ENCODE results near the gene FARP1. TPM values are rescaled to one million over a fixed set of nuclear protein-coding genes. Genes with fewer than 3 reads are reported as not detected.

The FARP1 gene
- total RNA-seq, 2 donors from 2014 or later: 89.5 to 93.6 TPM

- Histone ChIP-seq H3K27me3 (no peaks in the 10 kb centered on the region), H3K9me3 (no peaks in the 10 kb centered on the region), H3K27ac (no peak overlapping the region), H3K4me1 (no peaks in the 10 kb centered on the region), H3K36me3 (replicated peaks in 1 of 2; ENCODE audit: insufficient read depth in 1 of 2, low read depth in 2 of 2) (no peaks in the 10 kb centered on the region), H3K4me3 (no peak overlapping the region)
- TF ChIP-seq CTCF (IDR thresholded peaks at IDR 0.05): no peak
- intact Hi-C loops (cut with DNase I): no loop called here
- 53% methylated on average over 3 of the region's 3 CpGs for WGBS, 2 donors
- ATAC-seq: peak; percentile 27
- DNase-seq: no peak
Observed at GRCh38 chr13:98105929-98106336, 37.0 kb upstream of the FARP1 start.

GRCh38 chr13:98108341-98108740 lies 34.6 kb upstream of the FARP1 start:
- no peak overlapping the region for H3K4me3 ChIP-seq
- ATAC-seq: no peak
- no peaks in the 10 kb centered on the region for H3K27me3 ChIP-seq
- no peaks in the 10 kb centered on the region for H3K9me3 ChIP-seq
- H3K27ac ChIP-seq: no peak overlapping the region
- H3K4me1 ChIP-seq: peaks cover 11% of the 10 kb centered on the region
- WGBS, 2 donors: 86 to 90% methylated on average over 3 of the region's 3 CpGs
- intact Hi-C loops (cut with DNase I): no loop called here
- H3K36me3 ChIP-seq (replicated peaks in 1 of 2; ENCODE audit: insufficient read depth in 1 of 2, low read depth in 2 of 2): no peaks in the 10 kb centered on the region
- no peak for DNase-seq
- no peak for TF ChIP-seq CTCF (IDR thresholded peaks at IDR 0.05)
- no peak for TF ChIP-seq POLR2A (IDR thresholded peaks at IDR 0.05)

- ATAC-seq: no peak
- H3K9me3 ChIP-seq: no peaks in the 10 kb centered on the region
- 79 to 84% methylated on average over 7 of the region's 7 CpGs for WGBS, 2 donors
- intact Hi-C loops (cut with DNase I): no loop called here
- H3K36me3 ChIP-seq (replicated peaks in 1 of 2; ENCODE audit: insufficient read depth in 1 of 2, low read depth in 2 of 2): no peaks in the 10 kb centered on the region
- H3K27ac ChIP-seq: no peak overlapping the region
- no peak overlapping the region for H3K4me3 ChIP-seq
- H3K4me1 ChIP-seq: peaks cover 11% of the 10 kb centered on the region
- DNase-seq: no peak
- H3K27me3 ChIP-seq: no peaks in the 10 kb centered on the region
- TF ChIP-seq POLR2A (IDR thresholded peaks at IDR 0.05) (no peak), CTCF (IDR thresholded peaks at IDR 0.05) (no peak)
Observed at GRCh38 chr13:98109226-98109853, 33.6 kb upstream of the FARP1 start.

- Histone ChIP-seq H3K27ac (no peak overlapping the region), H3K36me3 (replicated peaks in 1 of 2; ENCODE audit: insufficient read depth in 1 of 2, low read depth in 2 of 2) (no peaks in the 10 kb centered on the region), H3K27me3 (no peaks in the 10 kb centered on the region), H3K4me1 (peaks cover 11% of the 10 kb centered on the region), H3K9me3 (no peaks in the 10 kb centered on the region), H3K4me3 (no peak overlapping the region)
- DNase-seq: no peak
- no peak for ATAC-seq
- WGBS, 2 donors: 84 to 91% methylated on average over 5 of the region's 5 CpGs
- intact Hi-C loops (cut with DNase I): no loop called here
- no peak for TF ChIP-seq CTCF (IDR thresholded peaks at IDR 0.05)
- no peak for TF ChIP-seq POLR2A (IDR thresholded peaks at IDR 0.05)
Observed at GRCh38 chr13:98110749-98111148, 32.1 kb upstream of the FARP1 start.

Measured in body of pancreas (tissue), 4 donors.